MM.1S (cell line): ENCODE measurements around the gene ERCC6L2.

Source experiments
- DNase-seq: peaks from one replicate; pipeline ENCODE4 v3.0.0-alpha.2; 2015
- H2AFZ ChIP-seq: fragments of 300-600 bp; sonication (generic); 2 replicates; pipeline ENCODE4 v1.6.0; 2016; ENCODE audit warnings: antibody characterized with exemption, low read length
- H3F3A ChIP-seq: fragments of 300-600 bp; sonication (generic); 2 replicates; pipeline ENCODE4 v1.6.1; 2016; ENCODE audit warnings: mild to moderate bottlenecking, antibody characterized with exemption, low read length, moderate library complexity, mixed read lengths; ENCODE audit not compliant: insufficient read depth
- H3K27ac ChIP-seq: fragments of 300-600 bp; sonication (generic); 2 replicates; pipeline ENCODE4 v1.5.1; 2016; ENCODE audit warnings: mild to moderate bottlenecking, low read length
- H3K27me3 ChIP-seq: fragments of 300-600 bp; sonication (generic); replicated peaks from 2 replicates; pipeline ENCODE4 v1.6.0; 2016; ENCODE audit warnings: low read length; ENCODE audit not compliant: insufficient read depth
- H3K36me3 ChIP-seq: fragments of 300-600 bp; sonication (generic); replicated peaks from 2 replicates; pipeline ENCODE4 v1.6.1; 2016; ENCODE audit warnings: mild to moderate bottlenecking, low read length, mixed read lengths; ENCODE audit not compliant: insufficient read depth
- H3K4me1 ChIP-seq: fragments of 300-600 bp; sonication (generic); 2 replicates; pipeline ENCODE4 v1.6.1; 2016; ENCODE audit warnings: low read length, mixed read lengths
- H3K4me2 ChIP-seq: fragments of 300-600 bp; sonication (generic); 2 replicates; pipeline ENCODE4 v1.6.0; 2016; ENCODE audit warnings: low read depth, low read length
- H3K4me3 ChIP-seq: fragments of 300-600 bp; sonication (generic); 2 replicates; pipeline ENCODE4 v1.5.1; 2016; ENCODE audit warnings: low read length, mixed read lengths
- H3K79me2 ChIP-seq: fragments of 300-600 bp; sonication (generic); 2 replicates; pipeline ENCODE4 v1.6.1; 2016; ENCODE audit warnings: mixed run types, low read length, mixed read lengths
- H3K9ac ChIP-seq: fragments of 300-600 bp; sonication (generic); 2 replicates; pipeline ENCODE4 v1.6.1; 2016; ENCODE audit warnings: low read length, mixed read lengths
- H3K9me2 ChIP-seq: fragments of 300-600 bp; sonication (generic); replicated peaks from 2 replicates; pipeline ENCODE4 v1.6.1; 2016; ENCODE audit warnings: mild to moderate bottlenecking, low read length, mixed read lengths; ENCODE audit not compliant: insufficient read depth
- H3K9me3 ChIP-seq: fragments of 300-600 bp; sonication (generic); replicated peaks from 2 replicates; pipeline ENCODE4 v1.6.1; 2016; ENCODE audit warnings: mild to moderate bottlenecking, low read length, mixed read lengths; ENCODE audit not compliant: insufficient read depth
- H4K20me1 ChIP-seq: fragments of 300-600 bp; sonication (generic); 2 replicates; pipeline ENCODE4 v1.6.1; 2016; ENCODE audit warnings: mild to moderate bottlenecking, low read length, moderate library complexity, mixed read lengths; ENCODE audit not compliant: insufficient read depth
- CTCF ChIP-seq: fragments of 300-600 bp; sonication (generic); IDR thresholded peaks from 2 replicates; pipeline ENCODE4 v1.5.1; 2016; ENCODE audit warnings: antibody characterized with exemption, low read length, mixed read lengths
- EZH2 ChIP-seq: fragments of 300-600 bp; sonication (generic); optimal IDR thresholded peaks from 2 replicates; pipeline ENCODE3; 2017; ENCODE audit warnings: low read depth, mild to moderate bottlenecking, antibody characterized with exemption, low read length, mixed read lengths
- EZH2phosphoT487 ChIP-seq: fragments of 300-600 bp; sonication (generic); IDR thresholded peaks from 2 replicates; pipeline ENCODE4 v1.6.1; 2018; ENCODE audit warnings: antibody characterized with exemption, low read length

The ERCC6L2 gene

DNA sequence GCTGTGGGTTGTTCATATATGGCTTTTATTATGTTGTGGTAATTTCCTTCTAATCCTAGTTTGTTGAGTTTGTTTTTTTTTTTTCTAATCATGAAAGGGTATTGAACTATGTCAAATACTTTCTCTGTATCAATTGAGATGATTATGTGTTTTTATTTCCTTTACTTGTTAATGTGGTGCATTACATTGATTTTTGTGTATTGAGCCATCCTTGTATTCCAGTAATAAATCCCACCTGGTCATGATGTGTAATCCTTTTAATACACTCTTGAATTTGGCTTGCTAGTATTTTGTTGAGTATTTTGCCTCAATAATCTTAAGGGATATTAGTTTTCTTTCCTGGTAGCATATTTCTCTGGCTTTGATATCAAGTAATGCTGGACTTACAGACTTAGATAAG lies 13.1 kb upstream of the ERCC6L2 start:
- Histone ChIP-seq H3F3A (no peaks in the 10 kb centered on the region), H2AFZ (no peak overlapping the region), H3K9ac (no peak overlapping the region), H3K4me1 (peaks cover 10% of the 10 kb centered on the region; the same call in 1 of the 2 replicates), H3K9me2 (no peaks in the 10 kb centered on the region), H3K36me3 (no peaks in the 10 kb centered on the region), H3K27ac (no peak overlapping the region), H3K9me3 (no peaks in the 10 kb centered on the region), H3K4me3 (no peak overlapping the region), H3K79me2 (no peaks in the 10 kb centered on the region), H4K20me1 (no peaks in the 10 kb centered on the region), H3K4me2 (no peak overlapping the region), H3K27me3 (no peaks in the 10 kb centered on the region)
- TF ChIP-seq EZH2phosphoT487 = no peak
- no peak for TF ChIP-seq CTCF
- TF ChIP-seq EZH2 = no peak
- no peak for DNase-seq

GRCh38 chr9:95864852-95865580 lies 10.5 kb upstream of the ERCC6L2 start:
- no peak overlapping the region for H3K27ac ChIP-seq
- H4K20me1 ChIP-seq = no peaks in the 10 kb centered on the region
- H3K4me2 ChIP-seq = no peak overlapping the region
- DNase-seq = no peak
- H3K4me3 ChIP-seq = no peak overlapping the region
- no peaks in the 10 kb centered on the region for H3K79me2 ChIP-seq
- no peaks in the 10 kb centered on the region for H3K9me2 ChIP-seq
- no peaks in the 10 kb centered on the region for H3K36me3 ChIP-seq
- H3F3A ChIP-seq = no peaks in the 10 kb centered on the region
- no peak for TF ChIP-seq EZH2
- TF ChIP-seq EZH2phosphoT487 = no peak
- no peak for TF ChIP-seq CTCF
- no peaks in the 10 kb centered on the region for H3K4me1 ChIP-seq
- no peaks in the 10 kb centered on the region for H3K27me3 ChIP-seq
- H3K9ac ChIP-seq = no peak overlapping the region
- H3K9me3 ChIP-seq = no peaks in the 10 kb centered on the region
- H2AFZ ChIP-seq = no peak overlapping the region

GRCh38 chr9:95870352-95870751 lies 5.1 kb upstream of the ERCC6L2 start:
- no peak overlapping the region for H3K4me2 ChIP-seq
- H3F3A ChIP-seq = no peaks in the 10 kb centered on the region
- H3K9ac ChIP-seq = no peak overlapping the region
- TF ChIP-seq EZH2 (no peak), EZH2phosphoT487 (no peak), CTCF (no peak)
- H3K4me1 ChIP-seq = peaks cover 7% of the 10 kb centered on the region; the same call in 1 of the 2 replicates
- no peaks in the 10 kb centered on the region for H4K20me1 ChIP-seq
- no peaks in the 10 kb centered on the region for H3K36me3 ChIP-seq
- H3K27ac ChIP-seq = no peak overlapping the region
- no peaks in the 10 kb centered on the region for H3K9me2 ChIP-seq
- no peak overlapping the region for H2AFZ ChIP-seq
- no peak for DNase-seq
- no peaks in the 10 kb centered on the region for H3K27me3 ChIP-seq
- H3K79me2 ChIP-seq = peaks cover 13% of the 10 kb centered on the region
- H3K9me3 ChIP-seq = no peaks in the 10 kb centered on the region
- no peak overlapping the region for H3K4me3 ChIP-seq
